CD4-positive, CD25-positive, alpha-beta regulatory T cell (primary cell): ENCODE data around the gene ZG16B. TPM values are rescaled to one million over a fixed set of nuclear protein-coding genes. Genes with fewer than 3 reads are reported as not detected.

Source experiments
- ATAC-seq, 2 donors: fragments of 150-1000 bp; cut with Tn5 transposase; one replicate each; pipeline ENCODE4 v1.10.0; 2021; ENCODE audit warnings: low read depth in 2 of 2, moderate number of reproducible peaks in 2 of 2, moderate library complexity in 1 of 2
- DNase-seq, 3 donors: peaks; one replicate each; pipeline versions ENCODE4 v3.0.0 to v3.0.0-alpha.2; 2012 to 2022; ENCODE audit warnings: mixed read lengths in 1 of 3
- H3K27ac ChIP-seq: one replicate; pipeline ENCODE4 v1.7.0; 2013; ENCODE audit warnings: mild to moderate bottlenecking, low read length; ENCODE audit not compliant: insufficient read depth, poor library complexity, severe bottlenecking
- H3K27me3 ChIP-seq: one replicate; pipeline ENCODE4 v1.7.0; 2013; ENCODE audit warnings: low read length; ENCODE audit not compliant: control insufficient read depth, insufficient read depth
- H3K36me3 ChIP-seq: one replicate; pipeline ENCODE4 v1.7.0; 2013; ENCODE audit warnings: mild to moderate bottlenecking, low read length, moderate library complexity; ENCODE audit not compliant: control insufficient read depth, insufficient read depth
- H3K4me1 ChIP-seq: 2 replicates; pipeline ENCODE4 v1.7.0; 2013; ENCODE audit warnings: mild to moderate bottlenecking, low read length; ENCODE audit not compliant: insufficient read depth, control insufficient read depth, poor library complexity, severe bottlenecking
- H3K4me3 ChIP-seq: one replicate; pipeline ENCODE4 v1.7.0; 2013; ENCODE audit warnings: low read depth, mild to moderate bottlenecking, low read length, moderate library complexity
- H3K9me3 ChIP-seq, 2 experiments: 1 replicate in 1 of 2; 2 replicates in 1 of 2; pipeline ENCODE4 v1.7.0; 2013; ENCODE audit warnings: low read length in 2 of 2, mild to moderate bottlenecking in 1 of 2, moderate library complexity in 1 of 2; ENCODE audit not compliant: control insufficient read depth in 2 of 2
- H3K27ac Mint-ChIP-seq, 3 donors: one replicate each; pipeline ENCODE4 v1.8.0; 2020 to 2022; ENCODE audit warnings: mild to moderate bottlenecking in 3 of 3, mixed read lengths in 3 of 3, moderate library complexity in 2 of 3
- H3K27me3 Mint-ChIP-seq: one replicate; pipeline ENCODE4 v1.8.0; 2022; ENCODE audit warnings: mild to moderate bottlenecking, mixed read lengths
- H3K36me3 Mint-ChIP-seq: one replicate; pipeline ENCODE4 v1.8.0; 2020; ENCODE audit warnings: mixed read lengths
- H3K4me1 Mint-ChIP-seq, 4 donors: one replicate each; pipeline ENCODE4 v1.8.0; 2020 to 2022; ENCODE audit warnings: mixed read lengths in 4 of 4, mild to moderate bottlenecking in 1 of 4
- H3K4me3 Mint-ChIP-seq, 4 donors: one replicate each; pipeline ENCODE4 v1.8.0; 2020 to 2022; ENCODE audit warnings: mild to moderate bottlenecking in 4 of 4, mixed read lengths in 4 of 4, moderate library complexity in 3 of 4
- H3K9me3 Mint-ChIP-seq, 7 donors: one replicate each; pipeline ENCODE4 v1.8.0; 2020 to 2022; ENCODE audit warnings: mixed read lengths in 7 of 7, mild to moderate bottlenecking in 3 of 7, moderate library complexity in 2 of 7
- polyA plus RNA-seq, 4 donors: library from polyadenylated mRNA; unstranded; fragments of 300-500 nt; fragmentation: Illumina TruSeq; gene quantifications; one replicate each; pipeline ENCODE4 v1.2.3, GENCODE V29; 2021
- total RNA-seq: library from RNA; stranded (reverse); gene quantifications from one replicate; pipeline ENCODE4 v1.2.3, GENCODE V29; 2022

ZG16B gene
- total and polyA plus RNA-seq, 5 donors from 2014 or later, result 0.60 to 2.4 (median 1.4) TPM; not detected in 1

DNA sequence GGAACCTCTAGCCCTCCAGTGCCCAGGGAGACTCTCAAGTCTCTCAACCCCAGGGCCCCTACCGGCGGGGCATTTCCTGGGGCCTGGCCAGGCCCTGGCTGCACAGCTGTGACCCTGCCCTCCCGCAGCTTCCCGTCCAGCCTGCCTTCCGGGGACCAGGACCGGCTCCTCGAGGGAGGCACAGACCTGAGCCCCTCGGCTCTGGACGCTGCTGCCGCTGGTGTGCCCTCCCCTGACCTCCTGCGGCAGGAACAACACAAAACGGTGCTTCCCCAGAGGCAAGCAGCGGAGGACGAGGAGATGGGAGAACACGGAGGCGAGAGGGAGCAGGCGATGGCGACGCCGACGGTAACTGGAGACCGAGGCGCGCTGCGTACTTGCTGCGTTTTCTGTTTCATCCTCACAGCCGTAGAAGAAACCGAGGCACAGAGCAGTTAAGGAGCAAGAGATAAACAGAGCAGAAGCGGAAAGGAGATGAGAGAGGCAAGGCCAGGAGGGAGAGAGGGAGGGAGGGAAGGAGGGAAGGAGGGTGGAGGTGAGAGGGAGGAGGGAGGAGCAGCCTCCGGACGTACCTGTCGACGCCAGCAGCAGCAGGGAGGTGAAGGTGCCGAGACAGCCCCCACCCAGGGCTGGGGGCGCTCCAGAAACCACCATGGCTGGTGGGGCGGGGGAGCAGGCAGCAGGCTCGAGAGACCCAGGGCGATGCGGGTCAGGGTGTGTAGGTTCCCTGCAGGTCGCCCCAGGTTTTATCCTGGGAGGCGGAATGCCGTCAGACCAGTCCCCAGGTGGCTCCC, 27.5 kb downstream of the ZG16B start, which contains the start of gene PRSS22:
Gene PRSS22, minus strand, starts transcription at position 720 of the 794 bp plus-strand sequence. Its CDS starts 66 bp downstream, at position 654.
- peak within 1 kb of the TSS in 2 of 4 donors; percentile 79 to 91 for H3K4me3 Mint-ChIP-seq
- peaks cover 29% of the 10 kb centered on the region for H3K27me3 Mint-ChIP-seq
- no peaks in the 10 kb centered on the region for H3K27me3 ChIP-seq
- H3K36me3 Mint-ChIP-seq, result peaks cover 6% of the 10 kb centered on the region
- peaks cover 0 to 9% (median 6%) of the 10 kb centered on the region in 7 donors for H3K9me3 Mint-ChIP-seq
- no peaks in the 10 kb centered on the region for H3K36me3 ChIP-seq
- H3K4me1 Mint-ChIP-seq, result peaks cover 0 to 8% (median under 1%) of the 10 kb centered on the region in 4 donors
- H3K9me3 ChIP-seq, result peaks cover 2 to 10% of the 10 kb centered on the region in 2 experiments
- peak within 1 kb of the TSS in 2 of 3 donors; percentile 75 to 92 for H3K27ac Mint-ChIP-seq
- DNase-seq, result no peak
- H3K4me1 ChIP-seq, result peaks cover 13% of the 10 kb centered on the region
- no peak within 1 kb of the TSS for H3K27ac ChIP-seq
- peak in 1 of 2 donors; percentile 54 for ATAC-seq
- H3K4me3 ChIP-seq, result peak within 1 kb of the TSS; percentile 19

DNA sequence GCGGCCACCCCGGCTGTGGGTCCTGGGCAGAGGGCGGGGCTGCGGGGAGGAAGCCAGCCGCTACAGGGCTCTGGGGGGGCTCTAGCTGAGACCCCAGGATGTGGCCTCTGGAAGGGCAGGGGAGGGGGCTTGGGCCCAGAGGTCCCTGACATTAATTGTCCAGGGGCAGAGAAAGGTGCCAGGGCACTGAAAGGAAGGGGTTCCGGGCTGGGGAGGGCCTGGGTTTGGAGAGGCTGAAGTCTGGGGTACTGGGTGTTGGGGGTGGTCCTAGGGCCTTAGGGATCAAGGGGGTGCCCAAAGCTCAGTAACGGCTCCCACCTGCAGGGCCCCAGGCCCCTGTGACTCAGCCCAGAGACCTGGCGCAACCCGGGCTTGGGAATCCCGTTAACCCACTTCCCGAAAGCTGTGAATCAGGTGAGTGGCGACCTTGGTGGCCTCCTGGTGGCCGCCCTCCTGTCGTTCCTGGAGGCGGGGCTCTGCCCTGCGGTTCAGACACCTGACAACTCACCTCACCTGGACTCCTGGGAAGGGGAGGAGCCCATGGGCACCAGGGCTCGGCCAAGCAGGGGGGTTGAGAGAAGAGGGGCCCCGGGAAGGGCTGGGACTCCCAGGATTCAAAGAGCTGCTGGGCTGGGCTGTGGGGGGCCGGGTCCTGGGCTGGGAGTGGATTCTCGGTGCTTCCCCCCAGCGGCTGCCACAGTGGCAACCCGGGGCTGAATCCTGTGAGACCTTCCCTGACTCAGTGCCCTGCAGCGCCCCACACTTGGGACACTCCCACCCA, 28.3 kb downstream of the ZG16B start:
- Histone ChIP-seq H3K27ac (no peak overlapping the region), H3K36me3 (no peaks in the 10 kb centered on the region), H3K4me3 (no peak overlapping the region), H3K9me3 (peaks cover 2 to 10% of the 10 kb centered on the region in 2 experiments), H3K27me3 (no peaks in the 10 kb centered on the region), H3K4me1 (peaks cover 13% of the 10 kb centered on the region)
- ATAC-seq (no peak), DNase-seq (no peak)
- Mint-ChIP-seq H3K4me3 (peak overlapping the region in 1 of 4 donors; percentile 38), H3K27ac (no peak overlapping the region), H3K36me3 (peaks cover 6% of the 10 kb centered on the region), H3K9me3 (peaks cover 0 to 9% (median 6%) of the 10 kb centered on the region in 7 donors), H3K4me1 (peaks cover 0 to 8% (median under 1%) of the 10 kb centered on the region in 4 donors), H3K27me3 (peaks cover 29% of the 10 kb centered on the region)

DNA sequence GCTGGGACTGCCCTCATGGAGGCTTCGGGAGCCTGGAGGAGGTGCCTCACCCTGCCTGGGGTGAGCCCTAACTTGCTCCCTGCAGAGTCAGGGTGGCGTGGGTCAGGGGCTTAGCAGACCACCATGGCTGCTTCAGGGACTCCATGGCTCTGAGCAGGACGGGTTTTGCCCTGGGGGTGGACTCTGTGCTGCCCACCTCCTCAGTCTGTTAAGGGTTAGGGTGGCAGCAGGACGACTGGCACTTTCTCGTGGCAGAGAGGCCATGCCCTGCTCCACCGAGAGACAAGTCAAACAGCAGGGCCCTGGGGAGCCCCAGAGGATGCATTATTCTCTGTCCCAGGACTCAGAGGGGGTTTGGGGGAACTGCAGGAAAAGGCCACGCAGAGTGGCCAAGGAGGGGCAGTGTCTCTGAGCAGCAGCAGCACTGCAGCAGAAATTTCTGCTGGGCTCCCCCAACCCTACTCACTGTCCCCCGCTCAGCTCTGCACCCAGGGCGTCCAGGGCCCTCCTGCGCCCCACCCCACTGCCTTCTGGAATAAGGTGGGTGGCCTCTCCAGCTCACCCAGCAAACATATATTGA, 29.7 kb downstream of the ZG16B start:
- no peak for DNase-seq
- Mint-ChIP-seq H3K27me3 (peaks cover 35% of the 10 kb centered on the region), H3K4me1 (peaks cover 0 to 8% (median under 1%) of the 10 kb centered on the region in 4 donors), H3K36me3 (no peaks in the 10 kb centered on the region), H3K4me3 (no peak overlapping the region), H3K27ac (no peak overlapping the region), H3K9me3 (peaks cover 0 to 2% (median 0%) of the 10 kb centered on the region in 7 donors)
- Histone ChIP-seq H3K4me1 (peaks cover 13% of the 10 kb centered on the region), H3K4me3 (no peak overlapping the region), H3K9me3 (peaks cover 0 to under 1% of the 10 kb centered on the region in 2 experiments), H3K27ac (no peak overlapping the region), H3K36me3 (no peaks in the 10 kb centered on the region), H3K27me3 (no peaks in the 10 kb centered on the region)
- no peak for ATAC-seq

DNA sequence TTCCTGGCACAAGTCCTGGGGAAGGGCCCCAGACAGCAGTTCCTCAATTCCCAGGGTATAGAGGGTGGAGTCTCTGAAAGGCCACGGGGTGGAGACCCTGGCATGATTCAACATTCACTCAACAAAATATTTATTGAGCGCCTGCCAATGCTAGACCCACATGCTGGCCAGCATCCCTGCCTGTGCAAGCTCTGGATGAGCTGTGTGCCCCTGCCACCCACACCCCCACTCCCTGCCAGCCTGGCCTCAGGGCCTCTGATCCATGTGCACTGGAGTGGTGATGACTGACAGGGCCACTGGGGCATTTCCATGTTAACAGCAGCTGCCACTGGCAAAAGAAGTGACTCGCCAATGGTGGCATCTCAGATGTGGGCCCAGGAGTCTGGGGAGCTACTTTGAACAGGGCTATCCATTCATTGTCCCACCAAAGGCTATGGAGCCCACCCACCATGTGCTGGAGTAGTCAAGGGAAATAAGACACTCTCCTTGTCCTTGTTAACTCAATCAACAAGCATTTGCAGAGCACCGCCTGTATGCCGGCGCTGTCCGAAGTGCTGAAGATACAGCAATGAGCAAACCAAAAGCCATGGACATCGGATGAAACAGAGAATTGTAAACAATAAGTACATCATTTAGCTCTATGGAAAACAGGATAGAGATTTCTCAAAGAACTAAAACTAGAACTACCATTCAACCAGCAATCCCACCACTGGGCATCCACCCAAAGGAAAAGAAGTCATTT, 30.9 kb downstream of the ZG16B start:
- Histone ChIP-seq H3K36me3 (no peaks in the 10 kb centered on the region), H3K9me3 (no peaks in the 10 kb centered on the region), H3K27ac (no peak overlapping the region), H3K4me3 (no peak overlapping the region), H3K4me1 (peaks cover 13% of the 10 kb centered on the region), H3K27me3 (no peaks in the 10 kb centered on the region)
- no peaks in the 10 kb centered on the region for H3K36me3 Mint-ChIP-seq
- ATAC-seq (no peak), DNase-seq (no peak)
- no peak overlapping the region for H3K4me3 Mint-ChIP-seq
- peaks cover 35% of the 10 kb centered on the region for H3K27me3 Mint-ChIP-seq
- H3K9me3 Mint-ChIP-seq, result peaks cover 0 to 2% (median 0%) of the 10 kb centered on the region in 7 donors
- H3K4me1 Mint-ChIP-seq, result peaks cover 0 to 8% (median under 1%) of the 10 kb centered on the region in 4 donors
- no peak overlapping the region for H3K27ac Mint-ChIP-seq

DNA sequence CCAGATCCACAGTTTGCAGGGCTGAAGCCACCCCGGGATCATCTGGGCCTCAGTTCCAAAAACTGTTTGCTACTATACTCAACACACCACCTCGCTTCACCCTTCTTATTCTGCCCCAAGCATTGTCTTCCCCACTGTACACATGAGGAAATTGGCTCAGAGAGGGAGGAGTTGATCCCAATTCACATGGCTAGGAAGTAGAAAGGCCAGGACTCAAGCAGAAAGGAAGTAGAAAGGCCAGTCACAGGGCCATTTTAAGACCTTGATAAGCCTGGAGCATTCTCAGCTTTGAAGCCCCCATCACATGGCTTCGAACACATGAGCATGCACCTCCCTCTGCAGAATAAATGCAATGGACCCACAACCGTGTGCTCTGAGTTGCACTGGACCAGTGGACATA, 35.5 kb downstream of the ZG16B start:
- no peak overlapping the region for H3K4me3 ChIP-seq
- Mint-ChIP-seq H3K9me3 (peaks cover 0 to 2% (median 0%) of the 10 kb centered on the region in 7 donors), H3K27ac (no peak overlapping the region), H3K4me1 (peaks cover 0 to 19% (median 10%) of the 10 kb centered on the region in 4 donors), H3K36me3 (no peaks in the 10 kb centered on the region), H3K4me3 (peak overlapping the region in 1 of 4 donors; percentile 60), H3K27me3 (peaks cover 23% of the 10 kb centered on the region)
- no peaks in the 10 kb centered on the region for H3K9me3 ChIP-seq
- no peak for ATAC-seq
- no peak overlapping the region for H3K27ac ChIP-seq
- no peaks in the 10 kb centered on the region for H3K27me3 ChIP-seq
- H3K36me3 ChIP-seq, result no peaks in the 10 kb centered on the region
- no peak for DNase-seq
- peaks cover 13% of the 10 kb centered on the region for H3K4me1 ChIP-seq

DNA sequence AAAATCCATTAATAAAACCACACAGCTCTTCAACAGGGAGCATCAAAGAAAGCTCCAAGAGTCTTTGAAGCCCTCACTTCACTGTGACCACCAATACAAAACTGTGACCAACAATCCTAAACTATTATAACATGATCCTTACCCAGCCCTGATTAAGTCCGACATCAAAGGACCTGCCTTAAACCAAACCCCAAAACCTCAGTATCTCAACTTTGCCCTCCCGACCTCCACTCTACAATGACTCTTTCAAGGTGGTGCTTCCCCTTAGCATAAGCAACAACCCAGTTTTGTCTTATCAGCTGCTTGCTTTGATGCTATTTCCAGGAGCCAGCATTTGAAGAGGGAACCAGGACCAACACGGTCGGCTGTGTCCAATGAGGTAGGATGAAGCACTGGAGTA, 36.3 kb downstream of the ZG16B start:
- H3K36me3 Mint-ChIP-seq, result no peaks in the 10 kb centered on the region
- H3K4me3 Mint-ChIP-seq, result peak overlapping the region in 2 of 4 donors; percentile 60 to 62
- Histone ChIP-seq H3K27ac (no peak overlapping the region), H3K4me3 (no peak overlapping the region), H3K4me1 (peaks cover 13% of the 10 kb centered on the region), H3K9me3 (no peaks in the 10 kb centered on the region), H3K27me3 (no peaks in the 10 kb centered on the region), H3K36me3 (no peaks in the 10 kb centered on the region)
- H3K27me3 Mint-ChIP-seq, result peaks cover 19% of the 10 kb centered on the region
- peak overlapping the region in 1 of 3 donors; percentile 15 for H3K27ac Mint-ChIP-seq
- H3K9me3 Mint-ChIP-seq, result no peaks in the 10 kb centered on the region
- peaks cover 0 to 19% (median 10%) of the 10 kb centered on the region in 4 donors for H3K4me1 Mint-ChIP-seq
- no peak for ATAC-seq
- no peak for DNase-seq

DNA sequence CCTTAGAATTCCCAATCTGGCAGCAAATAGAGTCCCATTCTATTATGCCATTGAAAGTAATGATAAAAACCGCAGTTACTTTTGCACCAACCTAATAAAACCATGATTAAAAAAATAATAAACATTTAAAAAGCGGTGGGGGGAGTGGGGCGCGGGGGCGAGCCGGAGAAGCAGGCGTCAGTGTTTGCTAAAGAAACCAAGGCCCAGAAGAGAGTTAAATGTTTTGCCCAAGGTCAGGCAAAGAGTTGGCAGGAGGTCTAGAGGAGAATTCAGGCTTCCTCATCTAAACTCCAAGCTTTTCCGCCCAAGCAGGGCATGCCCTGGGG, 37.5 kb downstream of the ZG16B start:
- no peaks in the 10 kb centered on the region for H3K36me3 ChIP-seq
- no peaks in the 10 kb centered on the region for H3K9me3 Mint-ChIP-seq
- ATAC-seq (no peak), DNase-seq (no peak)
- H3K4me3 ChIP-seq, result peak overlapping the region; percentile 75
- H3K27ac Mint-ChIP-seq, result peak overlapping the region; percentile 51 to 90 (median 86)
- peaks cover 13% of the 10 kb centered on the region for H3K4me1 ChIP-seq
- peaks cover 0 to 19% (median 10%) of the 10 kb centered on the region in 4 donors for H3K4me1 Mint-ChIP-seq
- H3K4me3 Mint-ChIP-seq, result peak overlapping the region; percentile 85 to 94 (median 90)
- H3K9me3 ChIP-seq, result no peaks in the 10 kb centered on the region
- peak overlapping the region; percentile 74 for H3K27ac ChIP-seq
- H3K27me3 ChIP-seq, result no peaks in the 10 kb centered on the region
- peaks cover 18% of the 10 kb centered on the region for H3K27me3 Mint-ChIP-seq
- no peaks in the 10 kb centered on the region for H3K36me3 Mint-ChIP-seq
